Pons (tissue), 1 donor: ENCODE measurements around the gene GCLC.

Experiments
- DNase-seq: peaks from one replicate; pipeline ENCODE4 v3.0.0-alpha.2; 2016; ENCODE audit warnings: low spot score

GCLC gene

DNA sequence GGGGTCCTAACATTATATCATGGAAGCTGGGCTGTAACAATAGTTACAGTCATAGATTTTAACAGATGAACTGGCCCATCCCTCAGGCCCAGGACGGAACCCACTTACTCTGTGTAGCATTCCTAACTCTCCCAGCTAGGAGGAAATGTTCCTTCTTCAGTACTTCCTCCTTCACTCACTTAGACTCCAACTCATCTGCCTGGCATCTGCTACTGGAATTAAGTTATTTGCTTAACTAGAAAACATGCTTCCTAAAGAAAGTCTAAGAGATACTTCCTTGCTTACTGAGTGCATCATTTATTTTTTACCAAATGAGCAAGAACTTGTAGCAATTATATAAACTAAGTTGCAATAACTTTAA is 20.5 kb downstream of the GCLC start:
- no peak for DNase-seq

GRCh38 chr6:53523511-53524454 is 21.1 kb downstream of the GCLC start:
- DNase-seq = no peak

DNA sequence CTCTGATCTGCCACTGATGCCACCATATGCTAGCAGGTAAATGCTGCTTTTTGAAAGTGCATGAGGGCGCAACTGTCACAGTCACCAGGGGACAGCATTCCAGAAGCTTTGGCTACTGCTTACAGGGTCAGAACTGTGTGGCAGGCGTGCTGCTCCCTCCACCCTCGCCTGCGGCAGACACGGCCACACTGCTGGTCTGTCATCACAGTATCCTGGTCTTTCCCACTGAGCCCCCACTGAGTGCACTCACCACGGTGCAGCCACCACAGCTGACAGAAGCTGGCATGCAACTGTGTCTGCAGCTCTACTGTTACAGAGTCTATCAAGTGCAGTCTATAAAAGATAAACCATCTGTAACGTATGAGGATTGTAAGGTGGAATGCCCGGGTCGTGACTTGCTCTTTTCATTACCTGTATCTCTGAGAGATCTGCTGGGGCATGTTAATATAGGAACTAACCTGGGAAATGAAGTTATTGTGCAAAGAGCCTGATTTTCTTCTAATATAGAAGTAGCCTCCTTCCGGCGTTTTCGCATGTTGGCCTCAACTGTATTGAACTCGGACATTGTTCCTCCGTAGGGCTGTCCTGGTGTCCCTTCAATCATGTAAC is 24.5 kb downstream of the GCLC start:
- DNase-seq = no peak

GRCh38 chr6:53518862-53519261 is 26.0 kb downstream of the GCLC start:
- DNase-seq = no peak

GRCh38 chr6:53517021-53517420 is 27.9 kb downstream of the GCLC start:
- DNase-seq = no peak

- DNase-seq = no peak
These were observed 30.2 kb downstream of the GCLC start for GRCh38 chr6:53514677-53515076.

GRCh38 chr6:53513519-53513966 is 31.4 kb downstream of the GCLC start:
- DNase-seq = no peak

- DNase-seq = no peak
These were observed 31.8 kb downstream of the GCLC start for GRCh38 chr6:53513056-53513455.

DNA sequence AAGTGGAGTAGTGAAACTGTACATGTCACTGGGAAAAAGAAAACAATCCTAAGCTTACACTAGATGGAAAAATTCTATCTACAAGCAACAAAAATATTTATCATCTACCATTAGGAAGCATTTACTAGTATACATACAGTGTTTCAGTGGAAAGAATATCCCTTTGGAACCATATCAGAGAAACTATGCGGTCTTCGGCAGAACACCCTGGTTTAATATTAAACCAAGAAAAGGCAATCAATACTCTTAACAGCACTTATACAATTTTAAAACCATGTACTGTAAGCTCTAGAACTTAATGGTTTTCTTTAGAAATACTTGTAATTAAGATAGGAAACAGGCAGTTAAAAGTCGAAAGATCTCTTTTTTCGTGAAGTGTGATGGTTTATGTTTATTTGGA is 32.3 kb downstream of the GCLC start:
- no peak for DNase-seq

DNA sequence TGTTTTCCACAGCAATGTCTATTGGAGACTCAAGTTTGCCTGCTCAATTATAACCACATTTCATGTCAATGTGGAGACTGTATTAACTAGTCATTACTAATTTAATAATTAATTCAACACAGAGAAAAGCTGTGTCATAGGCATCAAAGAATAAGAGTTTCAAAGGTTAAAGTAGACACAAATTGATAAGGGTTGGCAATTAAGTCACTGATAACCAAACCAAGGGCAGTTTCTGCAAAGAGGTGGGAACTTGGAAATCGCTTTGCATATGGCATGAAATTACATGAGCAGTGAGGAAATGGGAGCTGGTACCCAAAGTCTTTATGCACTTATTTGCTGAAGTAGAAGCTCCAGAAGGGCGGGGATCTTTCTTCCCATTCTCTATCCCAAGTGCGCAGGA is 34.2 kb downstream of the GCLC start:
- DNase-seq = no peak

GRCh38 chr6:53506872-53507271 is 38.0 kb downstream of the GCLC start:
- DNase-seq = no peak

GRCh38 chr6:53504512-53504911 is 40.4 kb downstream of the GCLC start:
- DNase-seq = no peak

GRCh38 chr6:53503060-53503459 is 41.8 kb downstream of the GCLC start:
- no peak for DNase-seq

DNA sequence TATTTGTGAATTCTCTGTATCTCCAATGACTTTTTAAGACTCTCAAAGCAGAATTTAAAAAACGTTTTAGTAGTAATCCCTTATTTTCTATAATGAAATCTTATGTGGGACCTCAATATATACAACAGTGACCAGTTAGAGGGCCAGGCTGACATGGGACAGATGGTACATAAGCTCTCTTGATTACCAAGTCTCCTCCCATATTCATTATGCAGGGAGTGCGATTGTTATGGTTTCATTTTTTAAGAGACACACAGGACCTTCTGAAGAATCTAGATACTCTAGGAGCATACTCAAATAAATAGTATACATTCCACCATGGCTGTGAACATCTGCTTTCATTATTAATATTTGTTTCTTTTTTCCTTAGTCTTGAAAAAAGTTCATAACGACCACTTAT is 43.5 kb downstream of the GCLC start:
- no peak for DNase-seq

- DNase-seq = no peak
These were observed 44.8 kb downstream of the GCLC start for GRCh38 chr6:53500095-53500494.

GRCh38 chr6:53499094-53499493 is 45.8 kb downstream of the GCLC start:
- DNase-seq = no peak

DNA sequence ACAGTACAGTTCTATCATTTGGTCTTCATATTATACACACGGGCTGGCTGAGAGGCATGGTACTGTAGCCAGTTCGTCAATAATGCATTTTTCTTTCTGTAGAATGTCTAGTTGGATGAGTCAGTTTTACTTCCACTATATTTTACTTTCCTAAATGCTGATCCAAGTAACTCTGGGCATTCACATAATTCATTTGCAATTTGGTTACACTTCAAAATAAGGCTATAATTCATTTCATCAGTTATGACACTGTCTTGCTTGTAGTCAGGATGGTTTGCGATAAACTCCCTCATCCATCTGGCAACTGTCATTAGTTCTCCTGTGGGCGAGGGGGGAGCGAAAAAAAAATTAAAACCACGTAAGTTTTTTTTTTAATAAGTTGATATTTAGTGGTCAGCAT is 46.3 kb downstream of the GCLC start:
- DNase-seq = no peak

DNA sequence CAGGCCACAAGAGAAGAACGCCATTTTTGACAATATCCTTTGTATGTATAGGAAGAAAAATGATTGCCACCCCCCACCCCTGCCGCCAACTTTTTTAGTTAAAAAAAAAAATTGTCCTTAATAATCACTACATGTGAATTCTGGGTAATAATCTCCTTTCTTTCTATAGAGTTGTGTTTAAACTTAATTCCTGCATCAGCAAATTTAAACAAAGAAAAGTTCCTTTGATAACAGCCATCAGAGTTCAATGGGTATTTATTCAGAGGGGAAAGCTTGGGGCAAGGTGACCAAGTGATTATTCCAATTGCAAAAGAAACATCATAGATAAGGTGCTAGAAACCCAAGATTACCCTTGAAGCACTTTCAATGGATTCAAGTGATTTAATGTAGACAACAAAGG is 47.0 kb downstream of the GCLC start:
- no peak for DNase-seq

DNA sequence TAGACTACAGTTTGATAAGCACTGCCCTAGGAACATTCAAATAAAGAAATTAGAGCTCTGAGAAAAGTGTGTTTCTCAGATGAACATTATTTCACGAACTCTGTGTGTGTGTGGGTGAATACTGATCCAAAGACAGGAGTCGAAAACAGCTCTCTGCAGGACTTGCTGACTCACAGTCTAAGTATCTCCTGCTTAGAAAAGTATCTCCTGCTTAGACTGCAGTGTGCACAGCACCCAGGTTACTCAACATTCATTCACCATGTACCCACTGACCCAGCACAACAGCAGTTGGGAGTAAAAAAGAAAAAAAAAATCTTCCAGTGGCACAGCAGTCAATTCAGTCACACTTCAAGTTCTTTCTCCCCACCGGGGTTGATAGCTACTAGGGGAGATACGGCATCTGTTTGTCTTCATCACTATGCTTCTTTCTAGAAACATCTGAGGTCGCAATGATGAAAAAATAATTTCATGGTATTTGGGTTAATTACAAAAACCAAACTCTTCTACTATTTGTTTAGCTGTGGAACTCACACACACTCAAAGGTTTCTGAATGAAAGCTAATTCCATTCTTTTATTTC is 48.0 kb downstream of the GCLC start:
- no peak for DNase-seq

- no peak for DNase-seq
These were observed 49.1 kb downstream of the GCLC start for GRCh38 chr6:53495506-53496499.

GRCh38 chr6:53494076-53494475 is 50.8 kb downstream of the GCLC start:
- no peak for DNase-seq

- DNase-seq = no peak
These were observed 51.3 kb downstream of the GCLC start for GRCh38 chr6:53493635-53494025.
